Activated naive CD4-positive, alpha-beta T cell treated with anti-CD3 and anti-CD28 coated beads for 36 hours (primary cell): ENCODE measurements around the gene ACVRL1. TPM values are rescaled to one million over a fixed set of nuclear protein-coding genes. Genes with fewer than 3 reads are reported as not detected.
A peak's percentile ranks its signal among the peaks of the same experiment; 100 is the strongest.

Source experiments
- CTCF ChIA-PET: fragments of 350-600 bp; sonication (Branson Sonifier 250); formaldehyde crosslinking; loops from one replicate; lab custom pipeline; 2021; ENCODE audit warnings: antibody characterized with exemption; lab: Charles Lee
- DNase-seq: peaks from one replicate; pipeline ENCODE4 v3.0.0-alpha.2; 2020
- H3K27ac Mint-ChIP-seq: one replicate; pipeline ENCODE4 v1.8.0; 2021; ENCODE audit warnings: mild to moderate bottlenecking, mixed read lengths
- H3K27me3 Mint-ChIP-seq: one replicate; pipeline ENCODE4 v1.8.0; 2021; ENCODE audit warnings: low read depth, mixed read lengths
- H3K36me3 Mint-ChIP-seq: one replicate; pipeline ENCODE4 v1.8.0; 2021; ENCODE audit warnings: low read depth, mixed read lengths
- H3K4me1 Mint-ChIP-seq: one replicate; pipeline ENCODE4 v1.8.0; 2021; ENCODE audit warnings: low read depth, mixed read lengths
- H3K4me3 Mint-ChIP-seq: one replicate; pipeline ENCODE4 v1.8.0; 2021; ENCODE audit warnings: mild to moderate bottlenecking, moderate library complexity, mixed read lengths
- H3K9me3 Mint-ChIP-seq: one replicate; pipeline ENCODE4 v1.8.0; 2021; ENCODE audit warnings: mixed read lengths
- intact Hi-C: fragments of 100-400 bp; cut with micrococcal nuclease; formaldehyde crosslinking; loops from one replicate; pipeline ENCODE4 v1.15.1; 2023
- total RNA-seq, 2 experiments: library from RNA; stranded (reverse); gene quantifications; one replicate each; pipeline ENCODE4 v1.2.3, GENCODE V29; 2021

Gene ACVRL1
- total RNA-seq, 2 experiments from 2014 or later = not detected

- no peaks in the 10 kb centered on the region for H3K27me3 Mint-ChIP-seq
- H3K9me3 Mint-ChIP-seq = no peaks in the 10 kb centered on the region
- intact Hi-C loops = loop anchor here (1.0 to 10.0 kb wide), 10 partner anchors 9 to 944 kb away; partner anchors contain the start of genes ACVR1B, NR4A1 and SLC11A2
- CTCF ChIA-PET = interaction anchor here (0.6 to 2.6 kb wide), 16 partner anchors 9 to 150 kb away, joined by 3 to 21 read pairs (median 4); partner anchors contain the start of gene ACVR1B
- H3K36me3 Mint-ChIP-seq = peaks cover 10% of the 10 kb centered on the region
- DNase-seq = peak; percentile 79
- peak overlapping the region; percentile 55 for H3K4me3 Mint-ChIP-seq
- peaks cover 61% of the 10 kb centered on the region for H3K4me1 Mint-ChIP-seq
- H3K27ac Mint-ChIP-seq = peak overlapping the region; percentile 82
Measured at GRCh38 chr12:51970904-51971646, 63.8 kb downstream of the ACVRL1 start.

GRCh38 chr12:51971679-51972421 is 64.5 kb downstream of the ACVRL1 start:
- DNase-seq = no peak
- Mint-ChIP-seq H3K27me3 (no peaks in the 10 kb centered on the region), H3K36me3 (peaks cover 17% of the 10 kb centered on the region), H3K27ac (peak overlapping the region; percentile 80), H3K4me3 (no peak overlapping the region), H3K9me3 (no peaks in the 10 kb centered on the region), H3K4me1 (peaks cover 69% of the 10 kb centered on the region)
- CTCF ChIA-PET = interaction anchor here (0.8 to 2.6 kb wide), 7 partner anchors 9 to 53 kb away, joined by 3 to 8 read pairs (median 4); no protein-coding TSS in a partner anchor
- intact Hi-C loops = loop anchor here (1.0 to 10.0 kb wide), 10 partner anchors 10 to 945 kb away; partner anchors contain the start of genes ACVR1B, NR4A1 and SLC11A2

- peaks cover 19% of the 10 kb centered on the region for H3K36me3 Mint-ChIP-seq
- H3K9me3 Mint-ChIP-seq = no peaks in the 10 kb centered on the region
- intact Hi-C loops = loop anchor here (5.0 to 10.0 kb wide), 2 partner anchors 252 to 945 kb away; partner anchors contain the start of gene SLC11A2
- DNase-seq = no peak
- CTCF ChIA-PET = interaction anchor here (0.8 to 2.6 kb wide), 5 partner anchors 8 to 53 kb away, joined by 3 to 8 read pairs (median 3); no protein-coding TSS in a partner anchor
- no peak overlapping the region for H3K27ac Mint-ChIP-seq
- no peaks in the 10 kb centered on the region for H3K27me3 Mint-ChIP-seq
- H3K4me1 Mint-ChIP-seq = peaks cover 70% of the 10 kb centered on the region
- peak overlapping the region; percentile 13 for H3K4me3 Mint-ChIP-seq
Measured at GRCh38 chr12:51972422-51972812, 65.1 kb downstream of the ACVRL1 start.

- intact Hi-C loops = loop anchor here (5.0 to 10.0 kb wide), 2 partner anchors 252 to 946 kb away; partner anchors contain the start of gene SLC11A2
- Mint-ChIP-seq H3K4me3 (peak overlapping the region; percentile 13), H3K9me3 (no peaks in the 10 kb centered on the region), H3K27ac (no peak overlapping the region), H3K36me3 (peaks cover 20% of the 10 kb centered on the region), H3K27me3 (no peaks in the 10 kb centered on the region), H3K4me1 (peaks cover 70% of the 10 kb centered on the region)
- peak; percentile 87 for DNase-seq
- CTCF ChIA-PET = interaction anchor here (0.8 to 2.6 kb wide), 4 partner anchors 8 to 52 kb away, joined by 3 to 8 read pairs (median 5); no protein-coding TSS in a partner anchor
Measured at GRCh38 chr12:51972849-51973273, 65.6 kb downstream of the ACVRL1 start.

Other genes starting within 250 kb of the ACVRL1 start
- gene FIGNL2, start 58.8 kb upstream of the ACVRL1 start, total RNA-seq = under 1 TPM; 0.25 to 0.36 TPM
- gene ANKRD33, start 19.4 kb upstream of the ACVRL1 start, total RNA-seq = not detected
- gene ACVR1B, start 44.2 kb downstream of the ACVRL1 start, total RNA-seq = 1 to 10 TPM; 8.7 to 9.1 TPM
- gene TAMALIN, start 99.4 kb downstream of the ACVRL1 start, total RNA-seq = 10 to 100 TPM; 14.7 to 14.8 TPM
- gene NR4A1, start 143.9 kb downstream of the ACVRL1 start, total RNA-seq = 10 to 100 TPM; 64.2 to 64.8 TPM
- 10 to 100 TPM; 21.8 to 22.0 TPM for gene ATG101, start 162.5 kb downstream of the ACVRL1 start, total RNA-seq
- not detected for gene SMIM41, start 172.2 kb downstream of the ACVRL1 start, total RNA-seq